Tibial nerve (tissue), 3 donors: Measurements from ENCODE around the gene ARHGAP25.

Source experiments
- CTCF ChIP-seq, 5 experiments: fragments of 200-600 bp in 3 of 5; fragments of 450-650 bp in 2 of 5; sonication (generic) in 3 of 5; IDR thresholded peaks; one replicate each; pipeline ENCODE4 v1.5.1; 2016 to 2019; ENCODE audit warnings: antibody characterized with exemption in 5 of 5, mild to moderate bottlenecking in 3 of 5, moderate library complexity in 2 of 5
- POLR2A ChIP-seq, 2 donors: fragments of 450-650 bp; IDR thresholded peaks; one replicate each; pipeline ENCODE4 v1.6.1; 2017; ENCODE audit warnings: antibody characterized with exemption in 2 of 2, mild to moderate bottlenecking in 2 of 2, moderate library complexity in 2 of 2

DNA sequence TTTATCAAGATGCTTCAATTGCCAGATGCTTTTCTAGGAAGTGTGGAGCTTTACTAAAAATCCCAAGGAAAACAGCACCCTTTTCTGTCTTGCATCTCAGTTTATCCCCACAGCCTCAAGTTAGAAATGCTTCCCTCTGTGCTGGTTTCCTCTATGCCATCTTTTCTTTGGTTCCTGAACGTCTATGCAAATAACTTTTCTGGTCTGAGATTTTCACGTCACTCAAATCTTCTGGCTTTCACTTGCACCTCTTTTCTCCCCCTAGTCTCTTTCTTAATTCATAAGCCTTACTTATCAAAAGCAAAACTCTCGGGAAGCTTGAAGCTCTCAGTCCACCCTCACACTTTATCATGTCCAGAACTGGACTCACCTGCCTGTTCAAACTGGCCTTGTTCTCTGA lies 33.9 kb downstream of the ARHGAP25 start:
- TF ChIP-seq CTCF (IDR thresholded peaks at IDR 0.05) (no peak), POLR2A (IDR thresholded peaks at IDR 0.05) (no peak)
